Naive B cell (primary cell): ENCODE measurements around the gene RANGAP1. TPM values are rescaled to one million over a fixed set of nuclear protein-coding genes. Genes with fewer than 3 reads are reported as not detected.

ENCODE experiments used
- ATAC-seq, 2 donors: fragments of 150-1000 bp; cut with Tn5 transposase; 2 replicates each; pipeline ENCODE4 v1.10.0; 2021; ENCODE audit warnings: low read depth in 2 of 2, mild to moderate bottlenecking in 2 of 2, moderate library complexity in 2 of 2
- DNase-seq: peaks from one replicate; pipeline ENCODE4 v3.0.0; 2022
- H3K27ac Mint-ChIP-seq, 6 donors: one replicate each; pipeline ENCODE4 v1.8.0; 2020 to 2022; ENCODE audit warnings: mild to moderate bottlenecking in 6 of 6, mixed read lengths in 6 of 6, moderate library complexity in 5 of 6, inconsistent platforms in 2 of 6
- H3K27me3 Mint-ChIP-seq, 3 donors: one replicate each; pipeline ENCODE4 v1.8.0; 2021 to 2022; ENCODE audit warnings: mixed read lengths in 3 of 3, mild to moderate bottlenecking in 1 of 3
- H3K36me3 Mint-ChIP-seq, 2 donors: one replicate each; pipeline ENCODE4 v1.8.0; 2020 to 2022; ENCODE audit warnings: mixed read lengths in 2 of 2, inconsistent platforms in 1 of 2, mild to moderate bottlenecking in 1 of 2
- H3K4me1 Mint-ChIP-seq, 3 donors: one replicate each; pipeline ENCODE4 v1.8.0; 2020 to 2022; ENCODE audit warnings: mixed read lengths in 3 of 3, inconsistent platforms in 1 of 3, mild to moderate bottlenecking in 1 of 3, moderate library complexity in 1 of 3
- H3K4me3 Mint-ChIP-seq, 8 donors: one replicate each; pipeline ENCODE4 v1.8.0; 2020 to 2022; ENCODE audit warnings: mild to moderate bottlenecking in 8 of 8, mixed read lengths in 8 of 8, moderate library complexity in 8 of 8, inconsistent platforms in 2 of 8
- H3K9me3 Mint-ChIP-seq, 7 donors: one replicate each; pipeline ENCODE4 v1.8.0; 2020 to 2022; ENCODE audit warnings: mixed read lengths in 7 of 7, mild to moderate bottlenecking in 5 of 7, inconsistent platforms in 2 of 7, moderate library complexity in 1 of 7
- polyA plus RNA-seq, 6 donors: library from polyadenylated mRNA; unstranded; fragments of 300-500 nt; fragmentation: Illumina TruSeq; gene quantifications; one replicate each; pipeline ENCODE4 v1.2.3, GENCODE V29; 2021; ENCODE audit warnings: low read depth in 6 of 6

The RANGAP1 gene, protein sequence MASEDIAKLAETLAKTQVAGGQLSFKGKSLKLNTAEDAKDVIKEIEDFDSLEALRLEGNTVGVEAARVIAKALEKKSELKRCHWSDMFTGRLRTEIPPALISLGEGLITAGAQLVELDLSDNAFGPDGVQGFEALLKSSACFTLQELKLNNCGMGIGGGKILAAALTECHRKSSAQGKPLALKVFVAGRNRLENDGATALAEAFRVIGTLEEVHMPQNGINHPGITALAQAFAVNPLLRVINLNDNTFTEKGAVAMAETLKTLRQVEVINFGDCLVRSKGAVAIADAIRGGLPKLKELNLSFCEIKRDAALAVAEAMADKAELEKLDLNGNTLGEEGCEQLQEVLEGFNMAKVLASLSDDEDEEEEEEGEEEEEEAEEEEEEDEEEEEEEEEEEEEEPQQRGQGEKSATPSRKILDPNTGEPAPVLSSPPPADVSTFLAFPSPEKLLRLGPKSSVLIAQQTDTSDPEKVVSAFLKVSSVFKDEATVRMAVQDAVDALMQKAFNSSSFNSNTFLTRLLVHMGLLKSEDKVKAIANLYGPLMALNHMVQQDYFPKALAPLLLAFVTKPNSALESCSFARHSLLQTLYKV
- polyA plus RNA-seq = 10 to 100 TPM in 4 of 6 donors, 1 to 10 TPM in 2; 4.2 to 20.8 (median 11.8) TPM

DNA sequence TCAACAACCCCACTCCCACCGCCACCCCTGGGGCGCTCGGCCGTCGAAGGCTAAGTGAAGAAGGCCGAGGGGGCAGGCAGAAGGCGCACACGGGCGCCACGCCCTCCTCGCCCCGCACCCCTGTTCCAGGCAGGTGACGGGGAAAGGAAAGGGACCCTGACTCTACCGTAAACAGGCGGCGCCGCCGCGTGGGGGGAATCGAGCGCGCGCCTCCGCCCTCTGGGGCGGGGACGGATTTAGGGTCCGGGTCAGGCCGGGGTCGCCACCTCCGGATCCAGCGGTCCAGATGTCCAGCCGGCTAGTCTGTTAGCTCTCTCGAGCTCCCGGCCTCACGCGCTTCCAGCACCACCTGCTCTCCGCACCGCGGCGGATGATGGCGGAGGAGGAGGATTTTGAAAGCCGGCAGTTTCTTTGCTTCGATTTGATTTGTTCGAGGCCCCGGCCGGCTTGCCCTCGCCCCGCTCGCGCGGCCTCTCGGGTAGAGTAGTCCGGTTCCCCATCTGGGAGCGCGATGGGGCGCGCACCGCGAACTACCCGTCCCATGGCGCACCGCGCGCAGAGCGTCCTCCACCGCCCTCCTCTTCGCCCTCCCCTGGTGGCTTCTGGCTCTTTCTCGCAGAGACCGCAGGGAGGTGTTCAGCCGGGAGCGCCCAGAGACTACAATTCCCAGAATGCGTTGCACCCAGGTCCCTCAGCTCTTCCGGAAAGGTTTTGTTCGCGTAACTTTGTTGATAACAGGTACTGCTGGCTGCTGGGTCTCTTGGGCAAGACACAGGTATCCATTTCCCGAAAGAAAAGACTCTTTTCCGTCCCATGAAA lies at the start of gene RANGAP1:
Gene RANGAP1, minus strand, starts transcription at position 368 of the 819 bp plus-strand sequence. CDS start 5,143 bp downstream, outside the sequence.
- H3K36me3 Mint-ChIP-seq = peaks cover 4 to 7% of the 10 kb centered on the region in 2 donors
- peak within 1 kb of the TSS; percentile 81 to 99 (median 94) for H3K4me3 Mint-ChIP-seq
- ATAC-seq (peak; percentile 87 to 88), DNase-seq (peak; percentile 99)
- H3K27me3 Mint-ChIP-seq = no peaks in the 10 kb centered on the region
- peak within 1 kb of the TSS; percentile 99 to 100 (median 99) for H3K27ac Mint-ChIP-seq
- no peaks in the 10 kb centered on the region for H3K9me3 Mint-ChIP-seq
- peaks cover 5 to 33% (median 22%) of the 10 kb centered on the region in 3 donors for H3K4me1 Mint-ChIP-seq

DNA sequence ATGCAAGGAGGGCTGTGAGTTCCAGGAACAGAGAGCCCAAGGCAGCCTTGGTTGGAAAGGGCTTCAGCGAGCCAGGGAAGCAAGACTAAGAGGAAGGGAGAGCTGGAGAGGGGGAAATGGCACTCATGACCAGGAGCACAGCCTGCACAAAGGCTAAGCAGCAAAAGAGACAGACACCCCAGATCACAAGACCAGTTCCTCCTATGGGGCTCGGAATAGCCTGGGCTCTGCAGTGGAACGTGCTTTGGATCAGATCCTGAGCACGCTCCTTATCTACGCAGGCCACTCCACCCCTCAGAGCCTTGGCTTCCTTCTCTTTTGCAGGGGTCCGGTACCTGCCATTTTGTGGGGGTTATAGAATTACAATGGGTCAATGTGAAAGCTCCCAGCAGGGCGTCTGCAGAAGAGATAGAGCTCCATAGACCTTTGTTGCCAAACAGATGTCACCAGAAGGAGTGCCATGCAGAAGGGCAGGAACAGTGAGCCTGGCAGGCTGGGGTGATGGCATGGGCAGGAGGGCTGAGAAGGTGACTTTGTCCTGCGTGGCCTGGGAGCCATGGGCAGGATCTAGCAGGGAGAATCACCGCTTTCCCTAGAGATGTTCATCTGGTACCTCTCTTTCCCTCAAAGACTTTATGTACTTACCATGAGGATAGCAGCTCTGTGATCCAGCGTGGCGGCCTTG lies 49.1 kb upstream of the RANGAP1 start:
- H3K36me3 Mint-ChIP-seq = peaks cover 0 to 17% of the 10 kb centered on the region in 2 donors
- H3K27me3 Mint-ChIP-seq = no peaks in the 10 kb centered on the region
- peak overlapping the region in 3 of 6 donors; percentile 44 to 80 (median 54) for H3K27ac Mint-ChIP-seq
- no peak overlapping the region for H3K4me3 Mint-ChIP-seq
- H3K9me3 Mint-ChIP-seq = no peaks in the 10 kb centered on the region
- ATAC-seq (no peak), DNase-seq (no peak)
- peaks cover 0 to 3% (median 0%) of the 10 kb centered on the region in 3 donors for H3K4me1 Mint-ChIP-seq

DNA sequence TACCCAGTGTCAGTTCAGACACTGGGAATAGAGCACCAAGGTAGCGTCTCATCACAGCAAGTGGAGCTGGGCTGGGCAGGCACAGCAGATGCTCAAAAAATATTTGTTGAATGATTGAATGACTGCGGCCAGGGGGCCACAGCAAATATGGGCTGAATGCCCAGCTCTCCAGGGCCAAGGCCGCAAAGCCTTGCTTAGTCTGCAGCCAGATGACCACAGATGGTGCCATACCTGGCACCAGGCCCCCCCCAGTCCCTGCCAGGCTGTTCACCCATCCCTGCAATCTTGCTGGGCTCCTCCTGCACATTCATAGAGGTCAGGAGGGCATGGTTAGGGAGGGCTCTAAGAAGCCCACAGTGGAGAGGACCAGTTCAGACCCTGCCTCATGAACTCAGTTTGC lies 48.2 kb upstream of the RANGAP1 start:
- H3K9me3 Mint-ChIP-seq = no peaks in the 10 kb centered on the region
- no peaks in the 10 kb centered on the region for H3K27me3 Mint-ChIP-seq
- ATAC-seq = no peak
- peaks cover 0 to 3% (median 0%) of the 10 kb centered on the region in 3 donors for H3K4me1 Mint-ChIP-seq
- DNase-seq = no peak
- H3K4me3 Mint-ChIP-seq = no peak overlapping the region
- no peak overlapping the region for H3K27ac Mint-ChIP-seq
- peaks cover 0 to 17% of the 10 kb centered on the region in 2 donors for H3K36me3 Mint-ChIP-seq

DNA sequence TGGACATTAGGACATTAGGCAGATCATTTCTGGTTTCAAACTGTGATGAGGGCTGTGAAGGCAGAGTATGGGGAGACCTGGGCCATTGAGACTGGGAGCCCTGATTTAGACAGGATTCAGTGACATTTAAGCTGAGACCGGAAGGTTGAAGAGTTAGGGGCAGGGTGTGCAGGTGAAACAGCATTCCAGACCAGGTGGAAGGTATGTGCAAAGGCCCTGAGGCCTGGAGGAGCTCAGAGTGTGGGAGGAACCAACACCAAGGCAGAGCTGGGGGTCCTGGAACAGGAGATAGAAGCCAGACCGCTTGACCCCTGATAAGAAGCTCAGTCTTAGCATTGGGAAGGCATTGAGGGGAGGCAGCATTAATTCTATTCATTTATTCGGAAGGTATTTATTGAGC lies 47.8 kb upstream of the RANGAP1 start:
- H3K27me3 Mint-ChIP-seq = no peaks in the 10 kb centered on the region
- peaks cover 0 to 3% (median 0%) of the 10 kb centered on the region in 3 donors for H3K4me1 Mint-ChIP-seq
- no peaks in the 10 kb centered on the region for H3K9me3 Mint-ChIP-seq
- DNase-seq (no peak), ATAC-seq (no peak)
- no peak overlapping the region for H3K4me3 Mint-ChIP-seq
- peaks cover 0 to 17% of the 10 kb centered on the region in 2 donors for H3K36me3 Mint-ChIP-seq
- H3K27ac Mint-ChIP-seq = peak overlapping the region in 1 of 6 donors; percentile 52

DNA sequence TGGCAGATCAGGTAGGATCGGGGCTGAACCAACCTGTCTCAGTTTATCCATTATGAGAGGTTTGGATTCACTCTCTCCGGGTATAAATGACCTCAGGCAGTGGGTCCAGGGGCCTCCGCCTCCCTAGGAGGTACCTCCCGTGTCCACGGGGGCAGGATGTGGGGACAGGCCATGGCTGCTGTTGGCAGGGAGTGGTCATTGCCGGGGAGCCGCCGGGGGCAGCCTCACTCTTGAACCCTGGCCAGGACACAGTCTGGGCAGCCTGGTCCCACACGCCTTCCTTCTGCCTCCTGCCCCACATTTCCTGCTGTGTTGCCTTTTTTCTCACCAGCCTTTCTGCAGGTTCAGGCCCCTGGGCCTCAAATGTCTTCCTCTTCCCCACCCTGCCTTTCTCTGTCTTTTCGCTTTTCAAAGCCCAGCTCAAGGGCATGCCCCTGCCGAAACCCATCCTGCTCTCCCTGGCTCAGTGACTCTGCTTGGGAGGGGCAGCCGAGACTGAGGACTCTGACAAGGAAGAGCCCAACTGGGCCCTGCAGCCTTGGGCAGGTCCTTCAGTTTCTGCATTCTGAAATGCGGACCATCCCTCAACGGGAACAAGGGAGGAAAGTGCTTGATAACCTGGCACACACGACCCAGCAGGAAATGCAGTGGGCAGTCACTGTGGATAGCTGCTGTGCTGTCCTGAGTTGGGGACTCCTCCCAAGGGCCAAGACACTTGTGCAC lies 46.4 kb upstream of the RANGAP1 start:
- H3K9me3 Mint-ChIP-seq = no peaks in the 10 kb centered on the region
- no peak for DNase-seq
- H3K36me3 Mint-ChIP-seq = peaks cover 0 to 17% of the 10 kb centered on the region in 2 donors
- peaks cover 0 to 3% (median 0%) of the 10 kb centered on the region in 3 donors for H3K4me1 Mint-ChIP-seq
- ATAC-seq = no peak
- peak overlapping the region in 4 of 6 donors; percentile 47 to 75 (median 65) for H3K27ac Mint-ChIP-seq
- H3K4me3 Mint-ChIP-seq = no peak overlapping the region
- H3K27me3 Mint-ChIP-seq = no peaks in the 10 kb centered on the region

DNA sequence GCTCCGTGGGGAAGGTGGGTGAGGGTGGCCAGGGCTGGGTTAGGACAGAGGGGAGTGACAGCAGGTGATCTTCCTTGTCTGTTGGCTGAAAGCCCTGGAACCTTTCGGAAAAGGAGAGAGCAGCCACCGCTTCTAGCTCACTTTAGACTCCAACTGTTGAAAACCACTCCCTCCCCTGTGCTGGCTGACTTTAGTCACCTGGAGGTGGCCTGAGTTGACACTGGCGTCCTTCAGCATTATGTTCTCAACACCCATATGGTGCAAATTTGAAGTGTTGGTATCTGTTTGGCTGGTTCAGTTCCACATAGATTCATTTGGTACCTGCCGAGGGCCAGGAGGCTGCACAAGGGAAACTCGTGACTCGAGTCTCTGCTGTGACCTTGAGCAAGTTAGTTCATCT lies 44.2 kb upstream of the RANGAP1 start:
- ATAC-seq (no peak), DNase-seq (no peak)
- H3K36me3 Mint-ChIP-seq = peaks cover 0 to 9% of the 10 kb centered on the region in 2 donors
- no peak overlapping the region for H3K4me3 Mint-ChIP-seq
- H3K9me3 Mint-ChIP-seq = no peaks in the 10 kb centered on the region
- H3K4me1 Mint-ChIP-seq = peaks cover 0 to 3% (median 0%) of the 10 kb centered on the region in 3 donors
- H3K27me3 Mint-ChIP-seq = no peaks in the 10 kb centered on the region
- H3K27ac Mint-ChIP-seq = no peak overlapping the region

DNA sequence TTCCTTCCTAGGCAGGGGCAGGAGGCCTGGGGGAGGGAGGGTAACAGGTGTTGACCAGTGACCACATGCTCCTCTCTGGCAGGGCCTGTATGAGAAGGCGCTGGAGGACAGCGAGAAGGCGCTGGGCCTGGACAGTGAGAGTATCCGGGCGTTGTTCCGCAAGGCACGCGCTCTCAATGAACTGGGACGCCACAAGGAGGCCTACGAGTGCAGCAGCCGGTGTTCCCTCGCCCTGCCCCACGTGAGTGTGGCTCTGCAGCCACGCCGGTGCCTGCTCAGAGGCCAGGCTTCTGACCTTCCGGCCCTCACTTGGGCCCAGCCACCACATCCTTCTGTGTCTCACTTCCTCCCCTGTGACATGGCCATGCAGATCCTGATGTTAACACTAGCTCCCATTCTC lies 41.1 kb upstream of the RANGAP1 start:
- DNase-seq (no peak), ATAC-seq (no peak)
- Mint-ChIP-seq H3K27me3 (no peaks in the 10 kb centered on the region), H3K36me3 (peaks cover 9 to 19% of the 10 kb centered on the region in 2 donors), H3K4me1 (peaks cover 0 to 10% (median 6%) of the 10 kb centered on the region in 3 donors), H3K4me3 (no peak overlapping the region), H3K27ac (peak overlapping the region in 1 of 6 donors; percentile 81), H3K9me3 (no peaks in the 10 kb centered on the region)

DNA sequence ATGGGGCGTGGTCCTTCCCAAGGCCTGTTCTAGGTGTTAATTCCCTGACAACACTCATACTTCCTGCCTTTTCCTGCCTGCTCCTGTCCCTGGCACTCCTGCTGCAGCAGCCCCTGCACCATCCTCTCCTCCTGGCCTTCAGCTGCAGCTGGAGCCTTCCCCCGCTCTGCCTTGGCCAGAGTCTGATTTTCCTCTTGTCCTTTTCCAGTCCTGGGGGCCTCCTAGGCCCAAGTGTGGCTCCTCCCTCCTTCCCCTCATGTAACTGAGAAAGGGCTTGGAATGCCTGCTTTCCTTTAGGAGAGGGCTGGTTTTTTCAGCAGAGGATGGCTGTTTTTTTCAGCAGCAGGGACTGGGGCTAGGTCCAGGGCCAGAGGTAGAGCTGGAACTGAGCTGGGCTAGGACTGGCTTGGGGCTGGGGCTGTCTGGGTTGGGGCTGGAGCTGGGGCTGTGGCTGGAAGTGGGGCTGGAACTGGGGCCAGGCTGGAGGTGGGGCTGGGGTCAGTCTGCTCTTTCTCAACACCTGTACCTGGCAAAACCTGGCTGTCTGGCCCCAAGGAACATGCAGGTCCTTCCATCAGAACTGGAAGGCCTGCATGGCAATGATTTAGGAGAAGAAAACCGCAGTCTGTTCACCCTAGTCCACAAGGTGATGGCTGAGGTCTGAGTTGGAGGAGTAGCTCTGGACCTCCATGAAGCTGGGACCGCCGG lies 39.0 kb upstream of the RANGAP1 start:
- Mint-ChIP-seq H3K27ac (peak overlapping the region in 2 of 6 donors; percentile 65), H3K27me3 (no peaks in the 10 kb centered on the region), H3K36me3 (peaks cover 9 to 18% of the 10 kb centered on the region in 2 donors), H3K9me3 (no peaks in the 10 kb centered on the region), H3K4me1 (peaks cover 0 to 17% (median 13%) of the 10 kb centered on the region in 3 donors), H3K4me3 (no peak overlapping the region)
- ATAC-seq (no peak), DNase-seq (no peak)

DNA sequence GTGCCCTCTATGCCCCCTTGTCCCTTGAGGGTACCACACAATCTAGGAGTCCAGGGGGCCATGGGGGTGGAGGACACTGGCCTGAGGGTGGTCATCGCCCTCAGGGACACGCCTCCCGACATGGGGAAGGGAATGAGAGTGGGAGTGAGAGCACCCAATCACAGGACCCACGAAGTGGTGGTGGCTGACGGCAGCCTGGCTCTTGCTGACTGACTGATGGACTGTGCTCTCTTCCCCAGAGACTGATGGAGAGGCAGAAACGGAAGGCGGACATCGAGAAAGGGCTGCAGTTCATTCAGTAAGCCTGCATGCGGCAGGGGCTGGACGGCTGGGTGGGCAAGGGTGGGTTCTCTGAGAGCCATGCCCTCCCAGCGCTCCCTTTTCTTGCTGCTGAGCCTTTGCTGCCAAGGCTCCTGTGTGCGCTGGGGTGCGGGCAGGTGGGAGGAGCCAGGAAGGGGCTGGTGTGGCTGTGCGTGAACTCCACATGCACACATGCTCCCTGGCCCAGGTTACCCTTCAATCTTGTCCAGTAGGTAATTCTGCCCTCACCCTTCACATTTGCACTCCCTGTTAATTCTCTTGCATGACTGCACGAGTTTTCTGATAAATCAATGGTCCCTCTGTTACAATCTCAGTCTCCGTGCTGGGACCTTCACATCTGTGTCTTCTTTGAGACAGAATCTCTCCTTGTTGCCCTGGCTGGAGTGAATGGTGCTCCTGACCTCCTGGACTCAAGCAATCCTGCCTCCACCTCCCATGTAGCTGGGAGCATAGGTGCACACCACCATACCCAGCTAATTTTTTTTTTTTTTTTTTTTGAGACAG lies 34.6 kb upstream of the RANGAP1 start:
- DNase-seq = no peak
- ATAC-seq = no peak
- peak overlapping the region in 2 of 6 donors; percentile 37 to 88 for H3K27ac Mint-ChIP-seq
- peaks cover 20 to 22% (median 21%) of the 10 kb centered on the region in 3 donors for H3K4me1 Mint-ChIP-seq
- no peaks in the 10 kb centered on the region for H3K27me3 Mint-ChIP-seq
- no peaks in the 10 kb centered on the region for H3K9me3 Mint-ChIP-seq
- H3K4me3 Mint-ChIP-seq = peak overlapping the region in 1 of 8 donors; percentile 66
- H3K36me3 Mint-ChIP-seq = peaks cover 9 to 18% of the 10 kb centered on the region in 2 donors

DNA sequence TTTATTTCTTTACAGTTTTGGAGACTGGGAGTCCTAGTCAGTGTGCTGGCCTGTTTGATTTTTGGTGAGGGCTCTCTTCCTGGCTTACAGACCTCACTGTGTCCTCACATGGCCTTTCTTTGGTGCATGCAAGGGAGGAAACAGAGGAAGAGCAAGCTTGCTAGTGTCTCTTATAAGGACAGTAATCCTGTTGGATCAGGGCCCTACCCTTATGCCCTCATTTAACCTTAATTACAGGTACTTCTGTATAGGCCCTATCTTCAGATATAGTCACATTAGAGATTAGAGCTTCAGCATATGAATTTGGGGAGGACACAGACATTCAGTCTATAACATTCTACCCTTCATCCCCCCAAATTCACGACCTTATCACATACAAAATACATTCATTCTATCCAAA lies 29.6 kb upstream of the RANGAP1 start:
- Mint-ChIP-seq H3K4me1 (peaks cover 17 to 35% (median 29%) of the 10 kb centered on the region in 3 donors), H3K36me3 (no peaks in the 10 kb centered on the region), H3K4me3 (no peak overlapping the region), H3K27ac (peak overlapping the region in 3 of 6 donors; percentile 30 to 71 (median 32)), H3K9me3 (no peaks in the 10 kb centered on the region), H3K27me3 (no peaks in the 10 kb centered on the region)
- ATAC-seq (no peak), DNase-seq (no peak)

DNA sequence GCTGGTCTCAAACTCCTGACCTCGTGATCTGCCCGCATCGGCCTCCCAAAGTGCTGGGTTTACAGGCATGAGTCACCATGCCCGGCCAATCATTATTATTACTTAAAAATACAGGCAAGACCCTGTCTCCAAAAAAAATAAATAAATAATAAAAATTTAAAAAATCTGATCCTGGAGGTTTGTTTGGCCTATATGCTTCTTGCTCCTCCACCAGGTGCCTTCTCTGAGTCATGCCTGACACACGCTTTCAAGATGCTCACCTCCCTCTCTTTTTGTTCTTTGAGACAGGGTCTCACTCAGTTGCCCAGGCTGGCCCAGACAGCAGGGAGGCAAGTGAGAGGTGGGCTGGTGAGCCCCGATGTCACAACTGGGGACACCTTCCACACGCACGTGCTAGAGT lies 28.8 kb upstream of the RANGAP1 start:
- Mint-ChIP-seq H3K36me3 (no peaks in the 10 kb centered on the region), H3K9me3 (no peaks in the 10 kb centered on the region), H3K27me3 (no peaks in the 10 kb centered on the region), H3K4me1 (peaks cover 15 to 35% (median 24%) of the 10 kb centered on the region in 3 donors), H3K27ac (peak overlapping the region in 1 of 6 donors; percentile 71), H3K4me3 (no peak overlapping the region)
- ATAC-seq = no peak
- DNase-seq = no peak
